ENCODE results near the gene HOXA10.
A peak's percentile ranks its signal among the peaks of the same experiment; 100 is the strongest.

HOXA10 gene

DNA sequence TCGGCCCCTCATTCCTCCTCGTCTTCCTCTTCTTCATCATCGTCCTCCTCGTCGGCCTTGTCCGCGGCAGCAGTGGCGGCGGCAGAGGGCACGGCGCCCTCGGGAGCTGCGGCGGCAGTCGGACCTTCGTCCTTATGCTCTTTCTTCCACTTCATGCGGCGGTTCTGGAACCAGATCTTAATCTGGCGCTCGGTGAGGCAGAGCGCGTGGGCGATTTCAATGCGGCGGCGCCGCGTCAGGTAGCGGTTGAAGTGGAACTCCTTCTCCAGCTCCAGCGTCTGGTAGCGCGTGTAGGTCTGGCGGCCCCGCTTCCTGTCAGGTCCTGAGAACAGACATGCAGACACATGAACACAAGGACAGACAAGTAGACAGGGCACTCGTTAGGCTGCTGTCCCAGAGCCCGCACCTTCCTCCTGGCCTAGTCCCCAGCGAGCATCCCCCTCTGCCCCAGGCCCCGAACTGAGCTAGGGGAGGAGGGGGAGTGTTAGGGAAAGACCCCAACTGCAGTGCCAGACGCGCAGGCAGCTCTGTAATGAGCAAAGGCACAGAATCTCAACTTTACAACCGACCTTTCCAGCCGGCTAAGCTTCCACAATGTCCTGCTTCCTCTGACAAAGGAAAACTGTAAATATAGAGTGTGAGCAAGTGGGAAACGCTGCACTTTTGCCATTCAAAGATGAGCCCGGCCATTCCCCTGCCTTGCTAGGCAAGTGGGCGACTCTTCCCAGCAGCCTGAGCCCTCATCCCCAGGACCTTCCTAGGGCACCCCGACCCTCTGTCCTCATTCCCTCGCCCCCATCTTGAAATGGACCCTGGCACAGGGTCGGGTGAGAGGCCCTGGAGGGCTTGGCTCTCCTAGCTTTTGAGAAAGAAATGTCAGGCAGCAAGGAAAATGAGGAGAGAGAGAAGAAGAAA lies 19.0 kb downstream of the HOXA10 start:
- no peak for DNase-seq

DNA sequence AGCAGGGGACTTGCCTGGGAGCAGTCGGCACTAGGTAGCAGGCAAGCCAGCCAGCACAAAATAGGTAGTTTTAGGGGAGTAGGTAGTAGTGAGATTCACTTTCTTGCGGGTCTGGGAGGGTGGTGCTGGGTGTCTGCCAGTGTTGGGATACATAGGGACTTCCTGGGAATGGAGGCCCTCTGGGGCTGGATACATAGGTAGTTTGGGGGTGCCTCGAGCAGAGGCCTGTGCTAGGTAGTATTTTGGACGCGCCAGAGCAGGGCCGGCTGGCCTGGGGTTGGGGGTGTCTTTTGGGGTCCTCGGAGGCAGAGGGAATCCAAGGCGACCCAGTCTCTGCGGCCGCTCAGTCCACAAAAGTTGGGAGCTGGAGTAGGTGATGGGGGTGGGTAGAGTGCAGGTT lies 19.8 kb downstream of the HOXA10 start:
- no peak for DNase-seq

- DNase-seq = no peak
Measured at GRCh38 chr7:27153526-27153925, 20.6 kb downstream of the HOXA10 start.

GRCh38 chr7:27152816-27153442 lies 21.2 kb downstream of the HOXA10 start:
- DNase-seq = no peak

DNA sequence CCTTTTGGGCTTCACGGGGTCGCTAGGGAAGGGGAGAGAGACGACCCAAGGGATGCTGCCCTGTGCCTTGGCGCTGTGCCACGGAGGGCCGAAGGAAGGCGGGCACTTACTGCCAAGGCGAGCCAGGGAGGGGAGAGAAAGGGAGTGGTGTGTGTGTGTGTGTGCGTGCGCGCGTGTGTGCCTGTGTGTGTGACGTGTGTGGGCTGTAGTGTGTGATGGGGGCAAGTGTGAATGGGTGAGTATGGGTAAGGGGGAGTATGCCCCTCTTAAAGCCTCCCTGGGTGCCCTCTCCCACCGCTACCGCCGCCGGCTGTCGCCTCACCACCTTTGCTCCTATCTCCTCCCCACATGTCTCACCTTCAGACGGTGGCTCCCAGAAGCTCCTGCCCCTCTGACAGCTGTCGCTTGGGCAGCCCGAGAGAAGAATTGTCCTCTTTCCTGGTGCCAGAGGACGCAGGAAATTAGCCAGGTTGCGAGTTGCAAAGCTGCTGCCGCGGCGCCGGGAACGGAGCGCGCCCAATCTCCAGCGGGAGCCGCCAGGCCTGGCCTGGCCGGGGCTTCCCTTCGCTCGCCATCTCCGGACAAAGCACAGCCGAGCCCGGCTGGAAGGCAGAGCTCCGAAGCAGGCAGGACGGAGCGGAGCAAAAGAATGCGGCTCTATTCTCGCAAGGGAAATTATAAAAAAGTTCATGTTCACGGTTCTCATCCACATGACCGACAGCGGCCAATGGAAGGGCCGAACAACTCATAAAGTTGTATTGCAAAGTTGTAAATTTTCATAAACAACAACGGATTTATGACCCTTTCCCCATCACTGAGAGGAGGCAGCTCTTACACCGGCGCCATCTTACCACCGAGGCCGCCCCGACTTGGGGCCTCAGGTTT lies 21.9 kb downstream of the HOXA10 start, which contains the start of gene HOXA3:
TSS of gene HOXA3 (minus strand) at position 653 of the 885 bp plus-strand sequence. CDS start 41,943 bp downstream, outside the sequence.
- DNase-seq = peak; percentile 68

GRCh38 chr7:27151341-27151930 lies 22.7 kb downstream of the HOXA10 start:
- DNase-seq = no peak

- peak; percentile 92 for DNase-seq
Measured at GRCh38 chr7:27150568-27151340, 23.4 kb downstream of the HOXA10 start.

DNA sequence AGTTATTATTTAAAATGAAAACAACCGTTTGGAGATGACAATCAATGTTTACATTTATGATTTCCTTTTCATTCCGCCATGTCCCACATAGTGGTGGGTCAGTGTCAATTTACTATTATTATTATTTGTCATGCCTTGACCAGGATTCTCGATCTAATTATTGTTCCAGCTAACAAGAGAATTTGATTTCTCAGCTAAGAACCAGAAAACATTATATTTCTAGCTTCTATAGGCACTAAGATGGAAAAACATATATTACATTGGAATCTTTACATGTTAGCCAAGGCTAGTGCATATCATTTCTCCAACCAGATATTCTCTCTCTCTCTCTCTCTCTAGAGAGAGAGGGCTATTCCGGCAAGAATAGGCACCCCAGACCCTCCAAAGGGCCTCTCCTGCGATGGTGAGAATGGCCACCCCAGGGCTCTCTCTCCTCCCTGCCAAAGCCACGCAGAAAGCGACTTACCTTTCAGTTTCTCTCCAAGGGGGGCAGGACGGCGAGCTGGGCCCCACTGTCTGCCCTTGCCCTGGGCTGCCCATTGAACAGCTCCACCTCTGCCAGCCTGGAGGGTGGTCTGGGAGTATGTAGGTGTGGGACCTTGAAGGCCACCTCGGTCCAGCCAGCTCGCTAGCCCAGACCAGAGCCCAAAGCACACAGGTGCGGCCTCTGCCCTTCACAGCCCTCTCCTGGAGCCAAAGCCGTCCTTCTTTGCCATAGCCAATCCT lies 24.1 kb downstream of the HOXA10 start:
- DNase-seq = no peak

- DNase-seq = no peak
Measured at GRCh38 chr7:27148756-27149641, 25.1 kb downstream of the HOXA10 start.

- DNase-seq = no peak
Measured at GRCh38 chr7:27148031-27148755, 25.9 kb downstream of the HOXA10 start.

- DNase-seq = peak; percentile 56
Measured at GRCh38 chr7:27147199-27148030, 26.7 kb downstream of the HOXA10 start, which contains the start of gene HOXA6. TSS of gene HOXA6 (minus strand) at chr7:27147774. CDS start at chr7:27147749, 25 bp downstream.

DNA sequence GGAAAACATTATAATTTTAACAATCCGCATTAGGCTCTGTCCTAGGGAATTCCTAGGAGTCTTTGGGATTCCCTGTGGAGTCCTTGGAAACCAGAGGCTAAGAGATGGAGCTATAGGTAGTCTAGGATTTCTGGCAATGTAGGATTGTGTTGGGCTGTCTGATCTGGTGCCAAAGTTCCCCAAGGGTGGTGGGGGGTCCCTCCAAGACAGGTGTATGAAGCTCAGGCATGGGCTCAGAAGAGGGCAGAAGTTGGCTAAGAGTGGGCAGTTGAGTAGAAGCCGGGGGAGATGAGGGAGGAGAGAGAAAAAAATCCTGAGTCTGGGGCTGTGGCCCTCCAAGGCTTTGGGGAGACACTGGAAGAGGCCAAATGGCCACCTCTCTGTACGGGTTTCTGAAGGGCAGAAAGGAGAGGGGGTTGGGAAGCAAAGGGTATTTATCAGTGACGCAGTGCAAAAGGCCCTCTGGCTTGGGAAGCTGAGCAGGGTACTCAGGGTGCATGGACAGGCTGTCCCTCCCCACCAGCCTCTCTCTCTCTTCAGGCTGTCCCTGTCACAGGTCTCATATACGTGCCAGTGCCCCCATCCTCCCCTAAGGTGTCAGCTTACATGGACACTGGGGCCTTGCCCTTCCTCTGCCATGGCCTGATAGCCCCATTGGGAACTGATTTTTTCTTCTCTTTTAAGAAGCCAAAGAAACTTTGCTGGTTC lies 27.5 kb downstream of the HOXA10 start:
- DNase-seq = no peak

GRCh38 chr7:27145914-27146412 lies 28.2 kb downstream of the HOXA10 start:
- no peak for DNase-seq

DNA sequence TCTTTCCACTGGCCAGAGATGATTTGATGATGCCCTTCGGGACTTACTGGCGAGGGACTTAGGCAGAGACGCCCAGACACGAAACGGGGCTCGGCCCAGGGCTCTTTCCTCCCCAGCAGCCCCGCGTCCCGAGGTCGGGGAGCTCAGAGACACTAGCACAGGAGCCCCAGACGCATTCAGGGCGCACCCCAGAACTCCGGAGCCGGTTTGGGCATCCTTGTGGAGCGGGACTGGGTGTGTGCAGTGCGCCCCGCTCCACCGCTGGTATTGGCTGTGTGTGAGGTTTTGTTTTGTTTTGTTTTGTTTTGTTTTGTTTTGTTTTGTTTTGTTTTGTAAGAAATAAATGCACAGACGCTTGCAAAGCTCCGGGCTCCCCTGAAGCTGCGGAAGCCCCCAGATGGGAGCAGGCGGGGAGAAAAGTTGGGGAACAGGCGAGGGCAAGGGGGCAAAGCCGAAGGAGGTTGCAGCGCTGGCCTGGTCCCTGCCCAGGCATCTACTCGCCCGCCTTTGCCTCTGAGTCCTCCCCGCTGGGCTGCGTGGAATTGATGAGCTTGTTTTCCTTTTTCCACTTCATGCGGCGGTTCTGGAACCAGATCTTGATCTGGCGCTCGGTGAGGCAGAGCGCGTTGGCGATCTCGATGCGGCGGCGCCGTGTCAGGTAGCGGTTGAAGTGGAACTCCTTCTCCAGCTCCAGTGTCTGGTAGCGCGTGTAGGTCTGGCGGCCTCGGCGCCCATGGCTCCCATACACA lies 28.8 kb downstream of the HOXA10 start:
- DNase-seq = peak; percentile 61

DNA sequence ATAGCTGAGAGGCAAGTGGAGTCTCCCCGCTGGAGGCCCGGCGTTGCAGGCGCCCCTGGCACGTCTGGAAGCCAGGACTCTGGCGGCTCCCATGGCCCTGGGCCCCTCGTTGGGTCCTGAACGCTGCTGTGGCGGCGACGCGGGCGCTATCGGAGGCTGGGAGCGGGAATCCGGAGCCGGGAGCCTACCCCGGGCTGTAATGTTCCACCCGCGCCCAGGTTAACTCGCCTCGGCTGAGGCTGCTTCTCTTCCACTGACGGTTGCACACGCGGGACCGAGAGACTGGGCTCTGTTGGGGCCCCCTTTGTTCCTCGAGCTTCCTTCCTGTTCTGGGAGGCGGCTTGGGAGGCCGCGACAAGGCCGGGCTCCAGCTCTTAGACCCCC lies 29.3 kb downstream of the HOXA10 start:
- DNase-seq = peak; percentile 59

DNA sequence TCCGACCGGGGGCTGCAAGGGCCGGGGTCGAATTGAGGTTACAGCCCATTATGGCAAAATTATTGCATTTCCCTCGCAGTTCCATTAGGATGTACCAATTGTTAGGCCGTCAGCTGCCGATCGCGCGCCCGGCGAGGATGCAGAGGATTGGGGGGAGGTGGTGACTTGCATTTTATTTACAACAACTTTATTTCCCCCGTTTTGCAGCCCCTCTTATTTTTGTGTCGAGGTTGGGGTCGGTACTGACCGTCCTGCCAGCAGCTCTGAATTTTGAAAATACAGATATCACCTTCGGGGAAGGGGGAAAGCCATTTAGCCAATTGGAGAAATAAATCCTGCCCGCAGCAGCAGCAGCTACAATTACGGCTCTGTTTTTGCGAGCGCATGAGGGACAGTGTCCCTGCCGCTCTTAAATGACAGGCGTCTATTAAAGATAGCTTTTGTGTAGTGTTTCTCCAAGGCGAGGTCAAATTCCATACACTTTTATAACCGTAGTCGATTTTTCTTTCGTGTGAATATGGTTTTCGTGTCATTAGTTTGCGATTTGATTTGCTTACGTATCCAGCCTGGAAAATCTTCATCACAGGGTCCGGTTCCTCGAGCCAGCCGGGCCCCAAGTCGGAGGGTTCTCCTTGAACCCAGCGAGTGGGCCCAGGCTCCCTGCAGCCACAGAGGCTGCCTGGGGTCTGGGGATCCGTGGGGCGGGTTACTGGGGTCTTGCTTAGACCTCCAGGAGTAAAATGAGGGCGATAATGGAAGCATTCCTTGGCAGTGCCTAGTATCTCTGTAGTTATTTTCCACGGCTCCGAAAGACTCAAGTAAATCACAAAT lies 30.0 kb downstream of the HOXA10 start:
- peak; percentile 51 for DNase-seq

All from retina (tissue), 1 donor.